Uterus (tissue), 2 donors: ENCODE measurements around the gene SNX27.

ENCODE experiments used
- CTCF ChIP-seq, 4 experiments: fragments of 200-600 bp in 2 of 4; fragments of 450-650 bp in 2 of 4; sonication (generic) in 2 of 4; IDR thresholded peaks; one replicate each; pipeline ENCODE4 v1.5.1; 2016 to 2019; ENCODE audit warnings: antibody characterized with exemption in 4 of 4, mild to moderate bottlenecking in 2 of 4, moderate library complexity in 1 of 4
- POLR2A ChIP-seq, 2 donors: fragments of 450-650 bp; IDR thresholded peaks; one replicate each; pipeline ENCODE4 v1.6.1; 2016; ENCODE audit warnings: antibody characterized with exemption in 2 of 2, mild to moderate bottlenecking in 1 of 2, moderate library complexity in 1 of 2

- TF ChIP-seq POLR2A (IDR thresholded peaks at IDR 0.05), result peak in 1 of 2 donors; percentile 75
- no peak for TF ChIP-seq CTCF (IDR thresholded peaks at IDR 0.05)
These were observed at the start of gene SNX27 for GRCh38 chr1:151611832-151612500.
